GM19099 (cell line): Measurements from ENCODE around the gene ZXDC.

Source experiments
- POLR2A ChIP-seq: IDR thresholded peaks from 3 replicates; pipeline ENCODE4 v1.6.1; 2011; ENCODE audit warnings: low read depth; ENCODE audit not compliant: insufficient read length; ENCODE audit errors: extremely low read depth

The ZXDC gene

GRCh38 chr3:126476166-126477060 lies 722 bp upstream of the ZXDC start:
- no peak for TF ChIP-seq POLR2A

GRCh38 chr3:126474498-126475412 lies 936 bp downstream of the ZXDC start:
- TF ChIP-seq POLR2A: no peak

- TF ChIP-seq POLR2A: no peak
Observed at GRCh38 chr3:126473292-126474168, 2.2 kb downstream of the ZXDC start.

- TF ChIP-seq POLR2A: no peak
Observed at GRCh38 chr3:126472277-126473006, 3.2 kb downstream of the ZXDC start.

- no peak for TF ChIP-seq POLR2A
Observed at GRCh38 chr3:126469479-126469878, 6.2 kb downstream of the ZXDC start.

GRCh38 chr3:126468028-126468891 lies 7.4 kb downstream of the ZXDC start:
- no peak for TF ChIP-seq POLR2A

- TF ChIP-seq POLR2A: no peak
Observed at GRCh38 chr3:126467611-126467955, 8.1 kb downstream of the ZXDC start.

- no peak for TF ChIP-seq POLR2A
Observed at GRCh38 chr3:126466886-126467610, 8.6 kb downstream of the ZXDC start.

GRCh38 chr3:126465928-126466544 lies 9.7 kb downstream of the ZXDC start:
- TF ChIP-seq POLR2A: no peak

GRCh38 chr3:126464997-126465396 lies 10.7 kb downstream of the ZXDC start:
- TF ChIP-seq POLR2A: no peak

GRCh38 chr3:126464494-126464893 lies 11.2 kb downstream of the ZXDC start:
- TF ChIP-seq POLR2A: no peak

- no peak for TF ChIP-seq POLR2A
Observed at GRCh38 chr3:126464093-126464492, 11.6 kb downstream of the ZXDC start.
